ENCODE measurements around the gene PIP5K1C. TPM values are rescaled to one million over a fixed set of nuclear protein-coding genes. Genes with fewer than 3 reads are reported as not detected.
A peak's percentile ranks its signal among the peaks of the same experiment; 100 is the strongest.

The PIP5K1C gene
- total RNA-seq, 1 donor from 2014 or later: 24.5 TPM

DNA sequence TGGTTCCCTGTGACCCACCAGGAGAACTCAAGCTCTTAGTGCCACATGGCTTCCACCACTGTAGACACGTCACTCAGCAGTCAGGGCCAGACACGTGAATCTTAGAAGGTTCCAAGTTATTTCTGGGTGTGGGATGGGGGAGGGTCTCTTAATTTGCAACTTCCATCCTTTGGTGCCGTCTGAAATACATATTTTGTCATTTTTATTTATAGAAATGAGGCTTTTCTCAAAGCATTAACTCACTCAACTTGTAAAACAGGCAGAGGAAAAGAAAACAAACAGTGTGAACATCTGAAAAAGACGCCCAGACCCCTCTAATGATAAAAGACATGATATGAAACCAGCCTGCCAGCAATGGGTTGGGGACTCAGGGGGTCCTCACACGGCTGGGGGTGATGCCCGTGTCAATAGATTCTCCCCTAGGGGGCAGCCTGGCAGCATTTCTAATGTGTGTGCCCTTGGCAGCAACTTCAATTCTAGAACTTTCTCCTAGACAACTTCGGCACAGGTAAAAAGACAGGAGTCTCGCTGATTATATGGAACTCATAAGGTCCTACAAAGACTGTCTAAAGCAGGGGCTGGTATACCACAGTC is 15.4 kb downstream of the PIP5K1C start:
- peaks cover 13% of the 10 kb centered on the region for H3K4me1 Mint-ChIP-seq (ENCODE audit: low read depth)
- no peaks in the 10 kb centered on the region for H3K27me3 Mint-ChIP-seq (ENCODE audit: insufficient read depth)
- no peak overlapping the region for H3K4me3 Mint-ChIP-seq
- no peak overlapping the region for H3K27ac Mint-ChIP-seq
- H3K36me3 Mint-ChIP-seq (ENCODE audit: low read depth): peaks cover 19% of the 10 kb centered on the region
- intact Hi-C loops (cut with micrococcal nuclease): no loop called here
- no peak for DNase-seq (ENCODE audit: low spot score)
- H3K9me3 Mint-ChIP-seq: peaks cover 10% of the 10 kb centered on the region

DNA sequence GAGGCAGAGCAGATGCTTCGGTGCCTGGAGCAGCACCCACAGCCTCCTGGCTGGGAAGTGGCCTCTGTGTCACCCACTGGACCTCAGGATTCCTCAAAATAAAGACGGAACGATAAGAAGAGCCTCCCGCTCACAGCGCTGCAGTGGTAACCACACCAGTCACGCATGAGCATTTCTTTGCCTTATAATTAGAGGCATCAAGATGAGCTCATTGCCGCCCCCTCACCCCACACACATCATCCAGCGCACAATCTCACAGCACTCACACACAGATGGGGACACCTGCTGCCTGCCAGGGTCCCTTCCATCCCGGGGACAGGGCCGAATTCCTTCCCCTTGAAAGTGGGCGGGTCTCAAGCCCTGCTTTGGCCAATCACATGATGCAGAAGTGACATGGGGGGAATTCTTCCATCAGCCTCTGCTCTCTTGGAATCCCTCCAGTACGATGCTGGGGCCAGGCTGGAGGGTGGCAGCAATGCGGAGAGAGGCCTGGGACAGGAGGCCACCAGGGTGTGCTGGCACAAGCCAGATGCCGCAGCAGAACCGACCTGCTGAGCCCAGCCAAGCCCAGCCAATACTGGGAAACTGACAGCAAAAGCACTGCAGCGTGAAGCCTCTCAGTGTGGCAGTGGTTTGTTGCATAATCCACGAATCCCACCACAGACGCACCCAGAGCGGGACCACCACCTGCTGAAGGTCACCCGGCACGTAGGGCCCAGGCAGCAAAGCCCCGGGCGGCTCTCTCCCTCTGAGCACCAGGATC is 16.0 kb downstream of the PIP5K1C start:
- Mint-ChIP-seq H3K27me3 (ENCODE audit: insufficient read depth) (no peaks in the 10 kb centered on the region), H3K36me3 (ENCODE audit: low read depth) (peaks cover 15% of the 10 kb centered on the region), H3K4me1 (ENCODE audit: low read depth) (peaks cover 7% of the 10 kb centered on the region), H3K27ac (no peak overlapping the region), H3K9me3 (peaks cover 10% of the 10 kb centered on the region), H3K4me3 (no peak overlapping the region)
- DNase-seq (ENCODE audit: low spot score): no peak
- intact Hi-C loops (cut with micrococcal nuclease): no loop called here

DNA sequence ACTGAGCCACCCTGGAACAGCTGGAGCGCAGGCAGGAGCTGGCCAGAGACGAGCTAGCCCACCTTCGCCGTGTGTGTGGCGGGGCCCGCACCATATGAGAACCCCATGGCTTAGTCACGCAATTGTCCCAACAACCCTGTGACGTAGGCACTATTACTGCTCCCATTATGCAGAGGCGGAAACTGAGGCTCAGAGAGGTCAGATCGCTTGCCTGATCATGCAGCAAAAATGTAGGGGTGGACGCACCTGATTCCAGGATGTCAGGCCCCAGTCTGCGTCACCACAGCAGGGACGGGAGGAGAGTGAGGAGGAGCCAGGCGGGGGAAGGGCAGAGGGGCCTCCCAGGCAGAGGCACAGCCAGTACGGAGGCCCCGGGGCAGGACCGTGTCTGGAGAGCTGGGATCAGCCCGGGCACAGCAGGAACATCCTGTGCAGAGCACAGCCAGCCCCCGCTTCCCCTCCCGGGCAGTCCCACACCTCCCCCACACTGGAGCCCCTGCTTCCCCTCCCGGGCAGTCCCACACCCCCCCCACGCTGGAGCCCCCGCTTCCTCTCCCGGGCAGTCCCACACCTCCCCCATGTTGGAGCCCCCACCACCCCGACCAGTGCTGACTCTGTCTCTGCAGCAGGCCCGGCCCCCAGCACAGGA is 16.7 kb downstream of the PIP5K1C start:
- H3K9me3 Mint-ChIP-seq: peaks cover 10% of the 10 kb centered on the region
- H3K4me1 Mint-ChIP-seq (ENCODE audit: low read depth): peaks cover 7% of the 10 kb centered on the region
- no peak overlapping the region for H3K27ac Mint-ChIP-seq
- intact Hi-C loops (cut with micrococcal nuclease): no loop called here
- no peak overlapping the region for H3K4me3 Mint-ChIP-seq
- peaks cover 15% of the 10 kb centered on the region for H3K36me3 Mint-ChIP-seq (ENCODE audit: low read depth)
- no peak for DNase-seq (ENCODE audit: low spot score)
- H3K27me3 Mint-ChIP-seq (ENCODE audit: insufficient read depth): no peaks in the 10 kb centered on the region

- DNase-seq (ENCODE audit: low spot score): no peak
- no peak overlapping the region for H3K4me3 Mint-ChIP-seq
- H3K27me3 Mint-ChIP-seq (ENCODE audit: insufficient read depth): no peaks in the 10 kb centered on the region
- no peak overlapping the region for H3K27ac Mint-ChIP-seq
- intact Hi-C loops (cut with micrococcal nuclease): no loop called here
- H3K9me3 Mint-ChIP-seq: peaks cover 10% of the 10 kb centered on the region
- H3K4me1 Mint-ChIP-seq (ENCODE audit: low read depth): peaks cover 7% of the 10 kb centered on the region
- peaks cover 13% of the 10 kb centered on the region for H3K36me3 Mint-ChIP-seq (ENCODE audit: low read depth)
Observed at GRCh38 chr19:3682741-3683404, 17.4 kb downstream of the PIP5K1C start.

GRCh38 chr19:3682286-3682685 is 18.0 kb downstream of the PIP5K1C start:
- Mint-ChIP-seq H3K4me3 (no peak overlapping the region), H3K27me3 (ENCODE audit: insufficient read depth) (no peaks in the 10 kb centered on the region), H3K9me3 (peaks cover 10% of the 10 kb centered on the region), H3K36me3 (ENCODE audit: low read depth) (peaks cover 13% of the 10 kb centered on the region), H3K27ac (no peak overlapping the region), H3K4me1 (ENCODE audit: low read depth) (peaks cover 5% of the 10 kb centered on the region)
- intact Hi-C loops (cut with micrococcal nuclease): no loop called here
- DNase-seq (ENCODE audit: low spot score): no peak

- no peak overlapping the region for H3K4me3 Mint-ChIP-seq
- no peak overlapping the region for H3K27ac Mint-ChIP-seq
- H3K27me3 Mint-ChIP-seq (ENCODE audit: insufficient read depth): no peaks in the 10 kb centered on the region
- no peaks in the 10 kb centered on the region for H3K4me1 Mint-ChIP-seq (ENCODE audit: low read depth)
- peaks cover 13% of the 10 kb centered on the region for H3K36me3 Mint-ChIP-seq (ENCODE audit: low read depth)
- intact Hi-C loops (cut with micrococcal nuclease): no loop called here
- H3K9me3 Mint-ChIP-seq: peaks cover 10% of the 10 kb centered on the region
- no peak for DNase-seq (ENCODE audit: low spot score)
Observed at GRCh38 chr19:3680939-3681338, 19.3 kb downstream of the PIP5K1C start.

GRCh38 chr19:3679581-3679980 is 20.7 kb downstream of the PIP5K1C start:
- Mint-ChIP-seq H3K4me1 (ENCODE audit: low read depth) (no peaks in the 10 kb centered on the region), H3K27me3 (ENCODE audit: insufficient read depth) (no peaks in the 10 kb centered on the region), H3K4me3 (no peak overlapping the region), H3K9me3 (peaks cover 4% of the 10 kb centered on the region), H3K36me3 (ENCODE audit: low read depth) (peaks cover 12% of the 10 kb centered on the region), H3K27ac (no peak overlapping the region)
- intact Hi-C loops (cut with micrococcal nuclease): no loop called here
- DNase-seq (ENCODE audit: low spot score): no peak

DNA sequence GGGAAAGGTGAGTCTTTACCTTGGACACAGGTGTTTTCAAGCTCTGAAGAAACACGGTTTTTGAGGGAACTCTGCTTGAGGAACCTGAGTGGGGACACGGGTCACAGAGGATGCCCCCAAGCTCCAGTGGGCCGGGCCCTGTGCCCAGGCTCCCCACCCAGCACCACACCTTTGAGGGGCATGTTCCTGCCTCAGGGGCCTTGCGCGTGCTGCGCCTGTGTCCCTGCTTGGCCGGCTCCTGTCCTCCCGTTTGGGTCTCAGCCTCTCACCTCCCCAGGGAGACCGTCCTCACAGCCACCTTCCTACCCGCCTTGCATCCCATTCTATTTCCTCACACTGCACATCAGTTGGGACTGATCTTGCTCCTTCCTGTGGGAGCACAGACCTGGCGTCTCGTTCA is 21.1 kb downstream of the PIP5K1C start:
- no peak for DNase-seq (ENCODE audit: low spot score)
- H3K4me3 Mint-ChIP-seq: no peak overlapping the region
- intact Hi-C loops (cut with micrococcal nuclease): no loop called here
- no peaks in the 10 kb centered on the region for H3K27me3 Mint-ChIP-seq (ENCODE audit: insufficient read depth)
- no peaks in the 10 kb centered on the region for H3K4me1 Mint-ChIP-seq (ENCODE audit: low read depth)
- no peak overlapping the region for H3K27ac Mint-ChIP-seq
- peaks cover 8% of the 10 kb centered on the region for H3K36me3 Mint-ChIP-seq (ENCODE audit: low read depth)
- peaks cover 3% of the 10 kb centered on the region for H3K9me3 Mint-ChIP-seq

GRCh38 chr19:3678188-3678587 is 22.1 kb downstream of the PIP5K1C start:
- intact Hi-C loops (cut with micrococcal nuclease): no loop called here
- DNase-seq (ENCODE audit: low spot score): no peak
- H3K4me3 Mint-ChIP-seq: no peak overlapping the region
- no peaks in the 10 kb centered on the region for H3K27me3 Mint-ChIP-seq (ENCODE audit: insufficient read depth)
- H3K9me3 Mint-ChIP-seq: no peaks in the 10 kb centered on the region
- no peaks in the 10 kb centered on the region for H3K4me1 Mint-ChIP-seq (ENCODE audit: low read depth)
- H3K36me3 Mint-ChIP-seq (ENCODE audit: low read depth): peaks cover 4% of the 10 kb centered on the region
- H3K27ac Mint-ChIP-seq: no peak overlapping the region

DNA sequence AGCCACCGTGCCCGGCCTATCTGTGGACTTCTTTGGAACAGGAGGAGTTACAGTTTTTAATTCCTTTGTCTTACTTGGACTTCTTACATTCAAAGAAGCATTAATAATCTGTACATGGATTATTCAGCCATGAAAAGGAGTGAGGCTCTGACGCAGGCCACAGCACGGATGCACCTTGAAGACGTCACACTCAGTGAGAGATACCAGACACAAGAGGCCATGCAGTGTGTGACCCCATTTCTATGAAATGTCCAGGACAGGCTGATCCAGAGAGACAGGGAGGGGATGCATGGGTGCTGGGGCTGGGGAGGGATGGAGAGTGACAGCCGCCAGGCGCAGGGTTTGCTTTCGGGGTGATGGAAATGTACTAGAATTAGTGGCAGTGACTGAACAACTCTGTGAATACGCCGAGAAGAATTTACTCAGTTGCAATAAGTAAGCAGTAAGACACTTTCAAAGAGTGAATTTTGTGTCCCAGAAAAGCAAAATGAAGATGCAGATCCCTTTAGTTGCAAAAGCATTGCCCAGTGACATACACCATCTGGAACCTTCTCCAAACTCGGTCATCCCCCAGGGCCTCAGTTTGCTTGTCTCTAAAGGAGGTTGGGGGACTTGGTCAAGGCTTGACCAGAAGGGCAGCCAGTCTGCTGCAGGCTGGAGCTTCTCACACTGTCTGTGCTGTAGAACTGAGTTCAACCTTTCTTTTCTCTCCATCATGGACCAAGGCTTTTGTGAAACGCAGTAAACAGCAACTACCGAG is 25.3 kb downstream of the PIP5K1C start:
- Mint-ChIP-seq H3K36me3 (ENCODE audit: low read depth) (peaks cover 4% of the 10 kb centered on the region), H3K27ac (no peak overlapping the region), H3K4me1 (ENCODE audit: low read depth) (no peaks in the 10 kb centered on the region), H3K27me3 (ENCODE audit: insufficient read depth) (no peaks in the 10 kb centered on the region), H3K4me3 (no peak overlapping the region), H3K9me3 (no peaks in the 10 kb centered on the region)
- intact Hi-C loops (cut with micrococcal nuclease): no loop called here
- no peak for DNase-seq (ENCODE audit: low spot score)

GRCh38 chr19:3673506-3674439 is 26.5 kb downstream of the PIP5K1C start:
- intact Hi-C loops (cut with micrococcal nuclease): no loop called here

DNA sequence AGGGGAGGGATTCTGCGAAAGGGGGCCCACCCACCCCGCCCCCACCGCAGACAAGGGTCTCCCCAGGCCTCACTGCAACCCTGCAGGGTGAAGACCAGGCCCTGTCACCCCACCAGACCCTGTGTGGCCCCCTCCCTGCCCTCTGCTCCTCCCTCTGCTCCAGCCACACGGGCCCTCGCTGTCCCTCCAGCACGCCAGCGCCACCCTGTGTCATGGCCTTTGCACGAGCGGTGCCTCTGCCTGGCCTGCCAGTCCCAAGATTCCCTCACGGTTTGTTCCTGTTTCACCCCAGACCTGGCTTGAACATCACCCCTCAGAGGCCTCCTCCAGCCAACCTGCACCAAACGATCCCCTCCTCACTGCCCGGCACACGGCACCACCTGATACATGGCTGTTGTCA is 27.3 kb downstream of the PIP5K1C start:
- H3K27ac Mint-ChIP-seq: peak overlapping the region; percentile 18
- H3K36me3 Mint-ChIP-seq (ENCODE audit: low read depth): peaks cover 4% of the 10 kb centered on the region

More at GRCh38 chr19:3673506-3674439, 26.5 kb downstream of the PIP5K1C start:
- Mint-ChIP-seq H3K36me3 (ENCODE audit: low read depth) (peaks cover 4% of the 10 kb centered on the region), H3K9me3 (no peaks in the 10 kb centered on the region), H3K27ac (no peak overlapping the region), H3K4me3 (no peak overlapping the region), H3K27me3 (ENCODE audit: insufficient read depth) (no peaks in the 10 kb centered on the region), H3K4me1 (ENCODE audit: low read depth) (no peaks in the 10 kb centered on the region)
- DNase-seq (ENCODE audit: low spot score): no peak

More for the DNA sequence above, 27.3 kb downstream of the PIP5K1C start:
- no peak for DNase-seq (ENCODE audit: low spot score)
- H3K4me3 Mint-ChIP-seq: no peak overlapping the region
- intact Hi-C loops (cut with micrococcal nuclease): no loop called here
- no peaks in the 10 kb centered on the region for H3K27me3 Mint-ChIP-seq (ENCODE audit: insufficient read depth)
- H3K9me3 Mint-ChIP-seq: no peaks in the 10 kb centered on the region
- no peaks in the 10 kb centered on the region for H3K4me1 Mint-ChIP-seq (ENCODE audit: low read depth)

Data from activated T-helper 1 cell treated with anti-CD3 and anti-CD28 coated beads, Interleukin-12 subunit alpha, Interleukin-12 subunit beta, Interleukin-2, Interleukin-4 antibody, amounts not matched to agents 30 ng/mL and 10 ng/mL and 1 ng/mL, durations not matched to agents 14 hours and 24 hours and 36 hours (primary cell).